Activated CD4-positive, alpha-beta T cell treated with anti-CD3 and anti-CD28 coated beads, Interleukin-2, Interleukin-6, amounts not matched to agents 100 ng/mL and 50 ng/mL, durations not matched to agents 16 hours and 8 hours (primary cell): ENCODE data around the gene NDUFV2.

ENCODE experiments used
- DNase-seq: peaks from one replicate; pipeline ENCODE4 v3.0.0-alpha.2; 2020

The NDUFV2 gene

DNA sequence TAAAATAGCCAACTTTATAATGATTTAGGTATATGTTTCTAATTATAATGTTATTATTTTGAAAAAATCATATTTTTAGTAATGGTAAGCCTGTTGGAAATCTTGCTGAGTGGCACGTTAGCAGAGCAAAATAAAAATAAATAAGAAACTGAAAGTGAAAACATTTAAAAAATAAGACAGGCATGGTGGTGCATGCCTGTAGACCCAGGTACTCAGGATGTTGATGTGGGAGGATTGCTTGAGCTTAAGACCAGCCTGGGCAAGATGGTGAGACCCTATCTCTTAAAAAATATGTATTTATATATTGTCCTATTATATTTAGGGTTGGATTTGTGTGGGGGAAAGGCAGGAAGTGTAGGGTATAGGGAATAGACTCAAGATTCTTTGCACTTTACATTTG, 18.3 kb downstream of the NDUFV2 start:
- no peak for DNase-seq

DNA sequence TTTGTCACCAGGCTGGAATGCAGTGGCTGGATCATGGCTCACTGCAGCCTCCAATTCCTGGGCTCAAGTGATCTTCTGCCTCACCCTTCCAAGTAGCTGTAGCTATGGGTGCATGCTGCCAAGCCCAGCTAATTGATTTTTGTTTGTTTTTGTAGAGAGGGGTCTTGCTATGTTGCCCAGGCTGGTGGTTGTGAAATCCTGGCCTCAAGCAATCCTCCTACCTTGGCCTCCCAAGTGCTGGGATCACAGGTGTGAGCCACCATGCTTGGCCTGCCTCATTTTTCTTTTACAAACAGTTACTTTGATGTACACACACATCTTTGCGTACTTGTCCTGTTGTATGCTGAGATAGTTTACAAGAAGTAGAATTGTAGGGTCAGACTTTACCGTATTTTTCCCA, 21.0 kb downstream of the NDUFV2 start:
- DNase-seq: no peak

DNA sequence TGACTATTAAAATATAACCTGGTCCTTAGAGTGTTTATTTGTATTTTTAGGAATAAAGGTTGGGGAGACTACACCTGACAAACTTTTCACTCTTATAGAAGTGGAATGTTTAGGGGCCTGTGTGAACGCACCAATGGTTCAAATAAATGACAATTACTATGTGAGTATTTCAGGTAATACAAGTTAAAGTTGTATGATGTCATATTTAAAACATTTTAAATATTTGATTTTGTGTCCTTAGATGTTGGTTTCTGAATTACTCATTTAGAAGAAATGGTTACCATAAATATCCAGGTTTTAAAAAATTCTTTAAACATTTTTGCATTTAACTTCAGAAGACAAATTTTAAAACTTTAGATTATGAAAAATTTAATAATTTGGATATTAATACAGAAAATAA, 22.3 kb downstream of the NDUFV2 start:
- no peak for DNase-seq

DNA sequence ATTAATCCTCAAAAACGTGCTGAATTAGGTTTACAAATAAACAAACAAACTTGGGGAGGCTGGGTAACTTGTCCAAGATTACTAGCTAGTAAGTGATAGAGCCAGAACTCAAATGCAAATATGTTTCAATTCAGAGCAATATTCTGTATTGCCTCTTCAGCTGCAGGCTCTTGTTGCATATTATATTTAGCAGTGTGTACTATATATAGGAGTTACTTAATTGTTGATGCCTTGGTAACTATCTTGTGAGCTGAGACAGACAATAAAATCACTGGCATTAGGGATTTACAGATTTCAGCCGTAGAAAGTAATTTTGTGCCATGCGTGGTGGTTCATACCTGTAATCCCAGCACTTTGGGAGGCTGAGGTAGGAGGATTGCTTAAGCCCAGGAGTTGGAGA, 23.8 kb downstream of the NDUFV2 start:
- DNase-seq: no peak

DNA sequence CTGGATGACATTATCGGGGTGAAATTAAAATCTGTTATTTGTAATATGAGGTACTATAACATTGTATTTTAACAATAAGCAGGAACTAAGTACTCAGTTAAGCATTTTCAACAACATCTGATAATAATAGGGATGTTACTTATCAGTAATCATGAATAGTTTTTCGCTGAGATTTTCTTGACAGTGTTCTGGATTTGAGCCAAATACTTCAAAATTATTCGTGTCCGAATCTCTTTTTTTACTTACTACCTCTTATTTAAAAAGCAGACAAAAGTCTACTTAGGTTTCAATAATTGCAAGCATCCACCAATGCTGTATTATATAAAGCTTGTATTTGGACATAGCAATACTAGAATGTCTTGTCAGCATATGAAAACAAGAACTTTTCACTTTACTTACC, 27.7 kb downstream of the NDUFV2 start:
- no peak for DNase-seq

DNA sequence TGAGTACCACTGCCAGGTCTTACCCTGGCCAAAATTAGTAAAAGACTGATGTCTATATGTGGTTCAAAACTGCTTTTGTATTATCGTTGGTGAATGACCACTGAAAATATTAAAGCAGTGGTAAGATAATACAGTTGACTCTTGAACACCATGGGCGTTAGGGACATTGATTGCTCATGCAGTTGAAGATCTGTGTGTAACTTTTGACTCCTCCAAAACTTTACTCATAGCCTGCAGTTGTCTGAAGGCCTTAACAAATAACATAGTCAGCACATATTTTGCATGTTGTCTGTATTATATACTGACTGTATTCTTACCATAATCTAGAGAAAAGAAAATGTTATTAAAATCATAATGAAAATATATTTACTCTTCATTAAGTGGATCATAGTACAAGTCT, 28.3 kb downstream of the NDUFV2 start:
- no peak for DNase-seq

DNA sequence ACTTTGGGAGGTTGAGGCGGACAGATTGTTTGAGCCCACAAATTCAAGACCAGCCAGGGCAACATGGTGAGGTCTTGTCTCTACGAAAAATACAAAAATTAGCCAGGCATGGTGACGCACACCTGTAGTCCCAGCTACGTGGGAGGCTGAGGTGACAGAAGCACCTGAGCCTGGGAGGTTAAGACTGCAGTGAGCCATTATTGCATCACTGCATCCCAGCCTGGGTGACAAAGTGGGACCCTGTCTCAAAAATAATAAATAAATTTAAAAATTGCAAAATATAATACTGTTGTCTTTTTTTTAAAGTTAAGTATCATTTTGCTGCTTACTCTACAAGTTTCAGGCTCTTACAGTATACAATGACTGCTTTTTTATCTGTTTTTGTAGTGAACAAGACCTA, 30.1 kb downstream of the NDUFV2 start:
- DNase-seq: no peak

DNA sequence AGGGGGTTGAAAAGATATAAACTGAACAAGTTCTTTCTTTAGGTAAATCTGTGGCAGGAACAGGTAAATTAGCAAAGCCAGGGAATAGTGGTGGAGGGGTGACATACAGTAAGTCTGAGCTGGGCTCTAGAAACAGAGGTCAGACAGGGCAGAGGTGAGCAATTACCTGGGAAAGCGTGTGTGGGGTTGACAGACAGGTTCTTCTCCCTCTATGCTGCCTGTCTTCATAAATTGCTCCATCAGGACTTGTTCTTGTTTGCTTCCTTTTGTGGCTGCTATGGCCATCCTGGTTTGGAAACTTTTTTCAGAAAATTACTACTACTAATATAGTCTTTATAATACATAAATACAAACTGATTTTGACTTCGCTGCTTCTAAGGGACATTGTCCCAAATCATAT, 30.7 kb downstream of the NDUFV2 start:
- DNase-seq: no peak

DNA sequence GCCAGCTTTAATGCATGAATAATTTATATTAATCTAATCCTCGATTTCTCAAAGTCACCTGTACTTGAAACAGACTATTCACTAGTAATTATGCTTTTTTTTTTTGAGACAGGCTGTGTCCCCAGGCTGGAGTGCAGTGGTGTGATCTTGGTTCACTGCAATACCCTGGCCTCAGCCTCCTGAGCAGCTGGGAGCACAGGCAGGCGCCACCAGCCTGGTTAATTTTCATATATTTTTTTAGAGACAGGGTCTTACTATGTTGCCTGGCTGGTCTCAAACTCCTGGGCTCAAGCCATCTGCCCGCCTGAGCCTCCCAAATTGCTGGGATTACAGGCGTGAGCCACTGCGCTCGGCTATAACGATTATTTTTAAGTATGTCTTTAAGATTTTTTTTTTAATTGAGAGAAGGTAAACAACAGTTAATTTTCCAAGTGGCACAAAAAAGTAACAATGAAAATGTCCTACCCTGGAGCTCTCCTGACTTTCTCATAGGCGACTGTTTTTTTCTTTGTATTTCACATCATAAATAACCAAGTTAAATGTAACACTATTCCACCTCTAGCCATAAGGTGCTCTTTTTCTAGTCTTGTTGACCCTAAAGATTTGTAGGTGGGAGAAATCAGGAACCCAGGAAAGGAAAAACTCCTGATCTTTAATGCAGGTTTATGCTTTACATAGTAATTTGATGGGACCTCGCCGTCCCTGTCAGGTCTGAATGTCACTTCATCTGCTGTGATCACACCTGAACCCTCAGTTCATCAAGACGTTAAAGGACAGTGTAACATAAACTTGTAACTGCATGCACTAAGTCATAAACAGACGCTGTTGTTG, 32.8 kb downstream of the NDUFV2 start:
- no peak for DNase-seq

DNA sequence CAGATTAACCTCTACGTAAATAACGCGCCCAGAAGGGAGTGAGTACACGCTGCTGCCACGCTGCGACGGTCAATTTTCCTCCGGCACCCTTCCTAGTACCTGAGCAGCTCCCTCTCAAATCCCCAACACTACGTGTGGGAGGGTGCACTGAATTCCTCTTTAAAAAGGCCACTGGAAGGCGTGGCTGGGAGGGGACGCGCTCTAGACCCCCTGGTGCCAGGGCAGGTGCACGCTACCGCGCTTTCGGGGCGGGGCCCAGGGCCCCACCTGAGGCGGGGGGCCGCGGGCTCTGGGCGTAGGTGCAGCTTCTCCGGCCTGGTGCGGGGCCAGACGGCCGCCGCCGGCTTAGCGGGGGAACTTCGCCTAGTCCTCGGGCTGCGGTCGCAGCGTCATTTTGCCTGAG, 33.4 kb downstream of the NDUFV2 start:
- peak; percentile 49 for DNase-seq

DNA sequence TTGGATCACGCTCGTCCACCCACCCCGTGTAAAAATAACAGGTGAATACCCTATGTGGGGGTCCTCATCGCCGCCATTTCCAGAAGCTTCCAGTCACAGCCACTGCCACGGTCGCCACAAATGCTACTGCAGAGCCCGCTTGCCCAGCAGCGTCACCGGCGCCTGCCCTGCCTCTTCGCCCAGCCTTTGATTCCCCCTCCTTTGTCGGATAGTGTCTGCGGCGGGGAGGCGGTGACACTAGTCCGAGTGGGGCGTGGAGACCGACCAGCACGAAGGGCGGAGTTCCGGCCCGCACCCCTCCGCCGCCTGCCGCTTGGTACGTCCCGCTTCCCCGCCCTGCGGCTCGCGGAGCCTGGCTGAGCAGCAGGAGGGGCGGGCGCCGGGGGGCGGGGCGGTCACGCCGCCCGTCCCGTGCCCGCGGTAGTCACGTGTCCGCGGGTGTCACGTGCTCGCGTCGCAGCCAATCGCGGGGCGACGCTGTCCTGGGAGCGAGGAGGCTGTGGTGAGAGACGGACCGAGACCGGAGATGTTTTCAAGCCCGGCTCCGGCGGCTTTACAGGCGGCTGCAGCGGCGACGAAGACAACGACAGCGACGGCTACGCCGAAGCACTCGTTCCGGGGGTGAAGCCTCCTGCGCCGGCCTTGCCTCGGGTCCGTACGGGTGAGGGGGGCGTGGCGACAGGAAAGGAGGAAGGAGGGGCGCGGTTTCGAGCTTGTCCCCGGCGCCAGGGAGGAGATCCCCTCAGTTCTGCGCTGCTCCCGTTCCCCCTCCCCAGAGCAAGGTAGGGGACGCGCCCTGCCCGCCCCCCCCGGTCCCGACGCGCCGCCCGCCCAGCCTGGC, 34.0 kb downstream of the NDUFV2 start, which contains the start of gene ANKRD12:
ANKRD12 (plus strand) TSS at position 467 of the 841 bp plus-strand sequence. CDS start 45,652 bp downstream, outside the sequence.
- DNase-seq: peak; percentile 98

DNA sequence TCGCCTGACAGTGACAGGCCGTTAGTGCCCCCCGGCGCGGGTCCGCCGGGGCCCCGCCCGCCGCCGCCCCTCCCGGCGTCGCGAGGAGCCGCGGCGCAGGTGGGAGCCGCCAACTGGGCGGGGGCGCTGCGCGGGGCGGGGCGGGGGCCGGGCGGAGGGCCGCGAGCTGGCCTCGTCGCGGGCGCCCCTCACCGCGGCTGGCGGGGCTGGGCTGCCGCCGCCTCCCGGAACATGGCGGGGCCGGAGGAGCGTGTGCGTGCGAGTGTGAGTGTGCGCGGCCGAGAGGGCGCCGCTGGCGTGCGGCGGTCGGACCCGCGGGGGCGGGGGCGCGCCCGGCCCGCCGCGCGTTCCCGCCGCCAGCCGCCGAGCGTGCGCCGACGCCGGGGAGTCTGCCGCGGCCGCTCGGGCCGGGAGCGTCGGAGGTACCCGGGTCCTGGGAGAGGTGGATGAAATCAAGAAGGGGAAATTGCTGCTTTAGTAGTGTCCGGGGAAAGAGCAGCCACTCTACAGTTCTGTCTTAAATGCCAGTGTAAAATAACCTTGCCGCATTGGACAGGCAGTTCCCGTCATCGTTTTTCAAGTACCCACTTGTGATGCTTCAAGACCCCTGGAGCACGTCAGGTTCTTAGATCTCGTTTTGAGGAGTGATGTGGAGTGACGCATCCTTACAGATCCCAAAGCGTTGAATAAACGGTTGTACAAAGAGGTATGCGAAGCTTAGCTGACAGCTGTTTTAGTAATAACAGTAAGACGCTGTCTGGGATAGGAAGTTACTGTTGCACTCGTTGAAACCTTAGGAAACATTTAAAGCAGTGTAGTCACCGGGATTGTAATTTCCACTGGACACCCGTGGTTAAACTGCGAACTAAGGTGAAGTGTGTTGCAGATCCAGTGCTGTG, 34.9 kb downstream of the NDUFV2 start:
- peak; percentile 77 for DNase-seq

DNA sequence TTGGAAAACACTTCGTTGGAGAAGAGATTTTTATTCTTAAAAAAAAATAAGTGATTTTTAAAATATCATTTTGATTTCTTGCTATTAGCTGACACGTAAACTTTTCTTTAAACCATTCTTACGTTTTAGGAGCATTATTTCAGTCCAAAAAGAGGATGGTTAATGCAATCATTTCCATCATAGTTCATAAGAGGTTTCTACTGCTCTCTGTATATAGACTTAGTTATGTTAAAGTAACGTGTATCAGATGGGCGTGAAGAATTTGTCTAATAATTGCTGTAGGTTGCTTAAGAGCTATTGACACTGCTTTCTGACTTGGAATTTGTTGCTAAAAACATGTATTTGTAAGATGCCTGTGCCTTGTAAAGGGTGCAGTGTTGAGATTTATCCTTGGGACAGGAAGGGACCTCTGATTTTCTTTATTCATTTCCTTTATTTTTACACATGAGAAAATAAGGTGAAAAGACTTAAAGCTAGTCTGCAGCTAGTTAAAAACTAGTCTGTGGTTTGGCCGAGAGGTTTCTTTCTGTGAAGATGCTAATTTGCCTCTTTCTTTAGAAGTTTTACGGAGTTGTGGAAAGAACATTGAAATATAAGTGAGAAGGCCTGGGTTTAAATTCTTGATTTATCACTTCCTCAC, 37.0 kb downstream of the NDUFV2 start:
- peak; percentile 16 for DNase-seq

DNA sequence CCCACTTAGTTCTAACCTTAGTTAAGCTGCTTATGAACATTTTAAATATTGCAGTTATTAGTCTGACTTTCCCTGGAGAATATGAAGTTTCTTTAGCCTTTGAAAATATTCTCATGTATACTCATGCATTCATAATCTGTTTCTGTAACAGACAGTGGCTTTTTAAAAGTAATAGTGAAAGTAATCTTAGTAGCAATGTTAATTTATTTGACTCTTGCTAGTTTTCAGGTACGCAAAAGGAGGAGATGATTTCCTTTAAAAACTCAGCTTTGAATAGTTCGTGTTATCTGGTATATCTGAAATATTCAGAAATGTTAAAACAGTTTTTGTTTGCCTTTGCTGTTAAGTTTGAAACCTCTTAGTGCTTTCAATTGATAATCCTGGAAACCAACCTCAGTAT, 37.9 kb downstream of the NDUFV2 start:
- peak; percentile 31 for DNase-seq

DNA sequence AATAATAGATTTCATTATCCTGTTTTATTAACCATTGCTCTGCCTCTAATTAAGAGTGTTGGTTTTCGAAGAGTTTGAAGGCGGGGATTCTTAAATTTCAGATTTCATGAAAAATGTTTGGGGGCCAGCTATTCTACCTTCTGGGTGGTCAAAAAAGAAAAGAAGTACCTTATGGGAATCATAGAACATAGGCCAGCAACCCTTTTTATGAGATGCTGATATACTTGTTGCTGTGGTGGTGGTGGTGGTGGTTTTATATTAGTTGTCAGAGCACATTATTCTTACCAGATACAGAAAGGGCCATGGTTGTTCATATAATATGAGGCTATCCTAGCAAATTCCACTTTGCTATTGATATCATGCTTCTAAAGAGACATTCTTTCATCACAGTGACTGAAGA, 38.5 kb downstream of the NDUFV2 start:
- DNase-seq: no peak

DNA sequence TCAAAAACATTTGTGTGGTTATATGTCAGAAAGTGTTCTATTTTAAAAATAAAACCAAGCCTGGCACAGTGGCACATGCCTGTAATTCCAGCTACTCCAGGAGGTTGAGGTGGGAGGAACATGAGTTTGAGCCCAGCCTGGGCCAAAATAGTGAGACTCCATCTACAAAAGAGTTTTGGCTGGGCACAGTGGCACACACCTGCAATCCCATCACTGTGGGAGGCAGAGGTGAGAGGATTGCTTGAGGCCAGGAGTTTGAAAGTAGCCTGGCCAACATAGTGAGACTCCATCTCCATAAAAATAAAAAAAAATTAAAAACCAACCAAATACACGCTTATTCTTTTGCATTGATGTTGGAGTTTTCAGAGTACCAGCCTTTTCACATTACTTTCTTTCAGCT, 43.7 kb downstream of the NDUFV2 start:
- DNase-seq: no peak

DNA sequence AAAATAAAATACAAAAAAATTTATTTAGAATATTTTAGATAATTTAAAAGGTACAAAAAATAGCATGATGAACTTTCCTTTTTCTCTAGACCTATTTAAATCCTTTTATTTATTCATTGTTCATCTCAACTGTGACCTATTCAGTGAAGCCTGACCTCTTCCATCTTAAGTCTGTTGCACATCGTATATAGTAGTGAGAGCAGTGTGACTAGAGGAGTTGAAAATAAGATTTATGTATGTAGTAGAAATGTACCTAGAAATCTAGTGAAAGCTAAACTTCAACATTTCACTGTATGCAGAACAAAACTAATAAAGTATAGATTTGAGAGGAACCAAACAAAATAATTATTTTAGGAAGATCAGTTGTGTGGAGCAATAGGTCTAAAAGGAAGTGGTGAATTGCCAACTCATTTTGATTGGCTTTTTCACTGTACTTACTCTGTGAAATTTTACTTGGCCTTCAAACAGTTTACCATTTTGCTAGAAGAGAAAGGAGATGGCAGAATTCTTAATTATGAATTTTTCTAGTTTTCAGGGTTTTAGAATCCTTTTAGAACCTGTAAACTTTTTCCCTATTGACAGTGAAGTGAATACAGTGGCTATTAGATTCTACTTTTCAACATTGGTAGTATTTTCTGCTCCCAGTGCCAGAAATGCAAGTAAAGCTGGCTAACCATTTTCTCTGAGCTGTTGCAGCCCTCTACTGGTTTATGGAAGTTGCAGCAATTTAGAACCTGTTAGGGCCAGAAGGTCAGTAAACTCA, 45.1 kb downstream of the NDUFV2 start:
- DNase-seq: peak; percentile 71

DNA sequence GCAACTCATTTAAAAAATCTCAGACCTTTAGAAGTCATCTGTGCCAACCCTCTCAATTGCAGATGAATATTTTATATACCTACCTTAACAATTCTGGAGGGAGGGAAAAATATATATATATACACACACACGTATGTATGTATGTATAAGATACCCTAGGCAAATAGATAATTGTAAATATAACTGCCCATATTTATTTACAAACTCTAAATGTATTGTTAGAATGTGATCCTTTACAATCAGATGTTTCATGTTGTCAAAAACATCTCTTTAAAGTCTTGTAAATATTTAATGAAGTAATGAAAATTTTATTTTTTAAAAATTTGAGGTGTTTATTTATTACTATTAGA, 45.7 kb downstream of the NDUFV2 start:
- DNase-seq: no peak

DNA sequence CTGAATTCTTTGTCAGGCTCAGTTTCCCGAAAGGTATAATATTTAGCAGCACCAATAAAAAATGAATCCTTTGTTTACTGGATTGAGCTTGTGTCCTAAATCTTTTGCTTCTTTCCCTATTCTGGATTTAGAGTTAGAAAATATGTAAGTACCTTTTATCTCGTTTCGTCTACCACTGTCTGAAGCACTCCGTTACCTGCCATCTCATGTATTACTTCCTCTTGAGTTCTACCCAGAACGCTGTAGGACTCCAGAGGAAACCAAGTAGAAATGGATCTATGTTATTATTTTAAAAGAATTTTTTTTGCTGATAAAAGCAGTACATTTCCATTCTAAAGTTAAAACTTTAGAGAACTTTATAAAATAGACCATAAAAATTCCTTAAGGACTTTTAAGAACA, 47.6 kb downstream of the NDUFV2 start:
- no peak for DNase-seq

DNA sequence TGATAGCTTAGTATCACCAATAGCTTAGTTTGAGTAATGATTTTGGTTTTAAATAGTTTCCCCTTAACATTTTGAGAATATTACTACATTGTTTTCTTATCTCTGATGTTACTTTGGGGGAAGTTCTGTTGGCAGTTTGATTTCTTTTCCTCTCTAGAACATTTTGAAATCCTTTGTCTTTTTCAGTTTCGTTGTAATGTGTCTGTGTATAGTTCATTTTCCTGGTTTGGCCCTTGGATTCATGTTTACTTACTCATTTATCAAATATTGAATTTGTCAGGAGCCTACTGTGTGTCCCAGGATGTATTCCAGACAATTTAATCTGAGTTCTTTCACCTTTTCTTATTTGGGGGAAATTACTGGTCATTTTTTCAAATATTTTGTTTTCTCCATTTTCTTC, 50.8 kb downstream of the NDUFV2 start:
- DNase-seq: no peak

DNA sequence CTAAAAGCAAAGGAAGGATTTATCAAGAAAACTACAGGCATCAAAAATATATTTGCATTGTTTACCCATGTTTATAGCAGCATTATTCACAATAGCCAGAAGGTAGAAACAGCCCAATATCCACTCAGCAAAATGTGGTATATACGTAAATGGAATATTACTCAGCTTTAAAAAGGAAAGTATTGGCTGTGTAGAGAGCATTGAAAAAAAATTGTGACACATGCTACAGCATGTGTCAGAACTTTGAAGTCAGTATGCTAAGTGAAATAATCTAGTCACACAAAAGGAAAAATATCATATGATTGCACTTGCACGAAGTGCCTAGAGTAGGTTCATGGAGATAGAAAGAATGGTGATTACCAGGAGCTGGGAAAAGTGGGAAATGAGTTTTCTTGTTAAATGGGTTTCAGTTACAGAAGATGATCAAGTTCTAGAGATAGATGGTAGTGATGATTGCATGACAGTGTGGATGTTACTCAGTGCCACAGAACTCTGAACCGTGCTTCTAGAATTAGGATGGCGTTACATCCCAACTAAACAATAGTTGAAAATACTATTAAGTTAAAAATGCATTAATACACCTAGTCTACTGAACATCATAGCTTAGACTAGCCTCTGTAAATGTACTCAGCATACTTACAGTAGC, 54.2 kb downstream of the NDUFV2 start:
- DNase-seq: no peak
